GM10248 (cell line): Measurements from ENCODE around the gene POU6F2.

ENCODE experiments used
- CTCF ChIA-PET: fragments of 300-600 bp; sonication (Branson Sonifier 250); formaldehyde crosslinking; extraction: SDS; loops from one replicate; lab custom pipeline; 2021; ENCODE audit warnings: antibody characterized with exemption; lab: Yijun Ruan, JAX
- POLR2A ChIA-PET: fragments of 350-650 bp; sonication (Branson Sonifier 250); formaldehyde crosslinking; extraction: SDS; loops from one replicate; lab custom pipeline; 2020; ENCODE audit warnings: antibody characterized with exemption; lab: Yijun Ruan, JAX
- DNase-seq: peaks from one replicate; pipeline ENCODE4 v3.0.0; 2012; ENCODE audit errors: extremely low spot score
- TF ChIP-seq, protein P1 (sequence below): IDR thresholded peaks from 2 replicates; pipeline ENCODE4 v1.5.1; 2012; ENCODE audit warnings: mild to moderate bottlenecking, low read depth; ENCODE audit errors: extremely low read depth, missing control alignments, control extremely low read depth

The POU6F2 gene

DNA sequence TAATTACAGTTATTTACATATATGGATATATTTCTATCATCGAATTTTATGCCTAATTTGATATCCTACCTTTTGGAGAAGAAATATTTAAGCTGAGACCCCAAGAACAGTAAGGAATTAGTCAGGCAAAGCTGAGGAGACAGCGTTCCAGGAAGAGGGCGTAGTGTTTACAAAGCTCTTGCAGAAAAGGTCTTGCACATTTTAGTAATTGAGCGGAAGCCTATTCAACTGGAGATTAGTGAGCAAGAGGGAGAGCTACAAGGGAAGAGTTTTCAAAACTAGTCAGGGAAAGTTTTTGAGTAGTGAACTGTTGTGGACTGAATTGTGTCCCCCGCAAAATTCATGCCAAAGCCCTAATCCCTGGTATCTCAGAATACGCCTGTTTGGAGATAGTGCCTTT, 26.5 kb upstream of the POU6F2 start:
- ChIA-PET CTCF (interaction anchor here (1.0 kb wide), 1 partner anchor 18 kb away, joined by 5 read pairs; no protein-coding TSS in a partner anchor), POLR2A (no interaction called here)
- no peak for DNase-seq
- TF ChIP-seq, protein P1, sequence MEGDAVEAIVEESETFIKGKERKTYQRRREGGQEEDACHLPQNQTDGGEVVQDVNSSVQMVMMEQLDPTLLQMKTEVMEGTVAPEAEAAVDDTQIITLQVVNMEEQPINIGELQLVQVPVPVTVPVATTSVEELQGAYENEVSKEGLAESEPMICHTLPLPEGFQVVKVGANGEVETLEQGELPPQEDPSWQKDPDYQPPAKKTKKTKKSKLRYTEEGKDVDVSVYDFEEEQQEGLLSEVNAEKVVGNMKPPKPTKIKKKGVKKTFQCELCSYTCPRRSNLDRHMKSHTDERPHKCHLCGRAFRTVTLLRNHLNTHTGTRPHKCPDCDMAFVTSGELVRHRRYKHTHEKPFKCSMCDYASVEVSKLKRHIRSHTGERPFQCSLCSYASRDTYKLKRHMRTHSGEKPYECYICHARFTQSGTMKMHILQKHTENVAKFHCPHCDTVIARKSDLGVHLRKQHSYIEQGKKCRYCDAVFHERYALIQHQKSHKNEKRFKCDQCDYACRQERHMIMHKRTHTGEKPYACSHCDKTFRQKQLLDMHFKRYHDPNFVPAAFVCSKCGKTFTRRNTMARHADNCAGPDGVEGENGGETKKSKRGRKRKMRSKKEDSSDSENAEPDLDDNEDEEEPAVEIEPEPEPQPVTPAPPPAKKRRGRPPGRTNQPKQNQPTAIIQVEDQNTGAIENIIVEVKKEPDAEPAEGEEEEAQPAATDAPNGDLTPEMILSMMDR, result no peak

DNA sequence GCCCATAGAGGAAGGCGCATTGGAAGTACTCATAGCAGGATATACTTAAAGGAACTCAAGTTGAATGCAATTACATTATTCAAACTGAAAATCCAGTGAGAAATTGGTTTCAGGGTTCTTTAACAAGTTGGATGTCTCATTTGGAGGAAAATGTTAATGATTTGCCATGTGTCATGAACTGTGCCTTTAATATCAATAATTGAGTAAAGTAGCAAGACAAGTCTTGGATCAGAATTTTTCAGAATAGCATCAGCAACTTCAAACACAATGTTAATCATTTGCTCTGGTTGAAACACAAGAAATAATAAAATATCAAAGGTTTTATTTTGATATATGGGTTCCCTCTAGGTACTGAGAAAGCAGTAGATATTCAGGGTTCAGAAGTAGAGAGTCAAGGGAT, 24.5 kb upstream of the POU6F2 start:
- CTCF ChIA-PET, result no interaction called here
- POLR2A ChIA-PET, result no interaction called here
- TF ChIP-seq, protein P1, result no peak
- DNase-seq, result no peak

DNA sequence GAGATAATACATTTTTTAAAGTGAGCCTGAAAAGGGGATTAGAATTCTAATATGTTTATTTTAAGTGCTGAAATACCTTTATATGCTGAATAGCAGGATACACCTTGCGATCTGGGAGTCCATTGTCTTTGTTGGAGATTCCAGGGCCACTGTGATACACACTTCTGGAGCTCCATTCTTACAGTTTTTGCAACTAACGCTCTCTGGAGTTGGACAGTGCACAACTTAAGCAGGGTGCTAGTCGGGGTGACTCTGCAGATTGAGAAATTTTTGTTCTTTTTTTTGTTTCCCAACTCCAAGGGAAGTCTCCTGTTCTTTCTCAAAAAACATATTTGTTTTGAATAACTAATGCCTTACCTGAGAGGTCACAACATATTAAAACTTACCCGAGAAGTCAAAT, 23.7 kb upstream of the POU6F2 start:
- DNase-seq, result no peak
- CTCF ChIA-PET, result no interaction called here
- TF ChIP-seq, protein P1, result no peak
- POLR2A ChIA-PET, result no interaction called here

DNA sequence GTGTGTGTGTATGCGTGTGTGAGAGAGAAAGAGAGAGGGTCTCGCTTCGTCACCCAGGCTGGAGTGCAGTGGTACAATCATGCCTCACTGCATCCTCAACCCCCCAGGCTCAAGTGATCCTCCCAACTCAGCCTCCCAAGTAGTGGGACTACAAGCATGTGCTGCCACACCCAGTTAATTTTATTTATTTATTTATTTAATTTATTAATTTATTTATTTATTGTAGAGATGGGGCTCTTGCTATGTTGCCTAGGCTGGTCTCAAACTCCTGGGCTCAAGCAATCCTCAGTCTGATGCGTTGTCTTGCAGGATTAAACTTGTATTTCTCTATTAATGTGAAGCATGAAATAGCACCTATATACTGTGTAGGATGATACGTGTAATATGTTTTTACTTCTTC, 21.8 kb upstream of the POU6F2 start:
- DNase-seq, result no peak
- ChIA-PET POLR2A (no interaction called here), CTCF (no interaction called here)
- TF ChIP-seq, protein P1, result no peak

DNA sequence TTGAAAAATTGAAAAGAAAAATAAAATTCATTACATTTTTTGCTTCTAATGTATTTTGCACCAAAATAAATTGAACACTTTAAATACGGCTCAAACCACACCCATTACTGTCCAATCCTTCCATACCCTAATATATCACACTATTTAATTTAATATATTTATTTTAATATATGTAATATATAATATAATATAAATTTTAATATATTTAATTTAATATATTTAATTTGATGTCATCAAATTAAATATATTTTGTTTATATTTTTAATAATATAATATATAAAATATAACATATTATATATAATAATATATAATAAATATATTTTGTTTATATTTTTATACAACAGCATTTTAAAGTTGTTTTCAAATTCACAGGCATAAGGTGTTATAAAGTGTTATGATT, 15.7 kb upstream of the POU6F2 start:
- TF ChIP-seq, protein P1, result no peak
- no peak for DNase-seq
- CTCF ChIA-PET, result no interaction called here
- POLR2A ChIA-PET, result no interaction called here

DNA sequence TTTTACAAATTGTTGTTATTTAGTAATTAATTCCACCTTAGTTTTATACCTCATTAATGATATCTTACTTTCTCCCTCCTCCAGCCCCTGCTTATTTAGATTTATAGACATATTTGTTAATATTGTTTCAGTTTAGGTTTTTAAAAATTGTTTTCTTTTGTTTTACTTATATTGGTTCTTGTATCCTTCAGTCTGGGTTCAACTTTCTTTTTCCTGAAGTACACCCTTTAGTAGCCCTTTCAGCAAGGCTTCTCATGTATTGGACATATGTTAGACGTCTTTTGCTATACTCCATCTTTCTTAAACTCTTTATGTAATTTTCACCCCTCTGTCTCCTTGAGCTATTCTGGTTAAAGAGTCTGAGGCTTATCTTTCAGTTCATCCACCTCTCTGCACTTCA, 12.8 kb upstream of the POU6F2 start:
- no peak for DNase-seq
- TF ChIP-seq, protein P1, result no peak
- CTCF ChIA-PET, result no interaction called here
- POLR2A ChIA-PET, result no interaction called here

DNA sequence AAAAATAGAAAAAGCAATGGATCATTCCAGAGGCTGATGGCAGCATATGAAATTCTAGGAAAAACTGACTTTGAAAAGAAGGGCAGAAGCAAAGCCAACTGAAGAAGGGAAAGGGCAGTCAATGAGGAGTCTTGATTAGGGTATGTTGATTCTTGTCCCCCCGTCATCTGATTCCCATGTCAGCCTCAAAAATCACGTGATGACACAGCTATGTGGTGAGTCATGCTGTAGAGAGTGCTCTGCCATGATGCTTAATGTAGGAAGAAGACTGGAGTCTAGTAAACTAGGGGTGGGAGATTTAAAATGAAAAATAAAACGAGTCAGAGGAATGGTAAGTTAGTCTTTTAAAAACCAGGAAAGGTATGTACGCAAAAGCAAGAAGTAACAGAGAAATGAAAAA, 3.9 kb upstream of the POU6F2 start:
- TF ChIP-seq, protein P1, result no peak
- ChIA-PET CTCF (no interaction called here), POLR2A (no interaction called here)
- DNase-seq, result no peak
